Measurements from ENCODE around the gene PSMD6.
A peak's percentile ranks its signal among the peaks of the same experiment; 100 is the strongest.

The PSMD6 gene

DNA sequence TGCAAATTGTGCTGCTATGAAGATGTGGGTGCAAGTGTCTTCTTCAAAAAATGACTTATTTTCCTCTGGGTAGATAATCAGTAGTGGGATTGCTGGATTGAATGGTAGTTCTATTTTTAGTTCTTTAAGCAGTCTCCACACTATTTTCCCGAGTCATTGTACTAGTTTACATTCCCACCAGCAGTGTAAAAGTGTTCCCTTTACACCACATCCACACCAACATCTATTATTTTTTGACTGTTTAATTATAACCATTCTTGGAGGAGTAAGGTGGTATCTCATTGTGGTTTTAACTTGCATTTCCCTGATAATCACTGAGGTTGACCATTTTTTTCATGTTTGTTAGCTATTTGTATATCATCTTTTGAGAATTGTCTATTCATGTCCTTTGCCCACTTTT, 19.7 kb upstream of the PSMD6 start:
- DNase-seq, result no peak

DNA sequence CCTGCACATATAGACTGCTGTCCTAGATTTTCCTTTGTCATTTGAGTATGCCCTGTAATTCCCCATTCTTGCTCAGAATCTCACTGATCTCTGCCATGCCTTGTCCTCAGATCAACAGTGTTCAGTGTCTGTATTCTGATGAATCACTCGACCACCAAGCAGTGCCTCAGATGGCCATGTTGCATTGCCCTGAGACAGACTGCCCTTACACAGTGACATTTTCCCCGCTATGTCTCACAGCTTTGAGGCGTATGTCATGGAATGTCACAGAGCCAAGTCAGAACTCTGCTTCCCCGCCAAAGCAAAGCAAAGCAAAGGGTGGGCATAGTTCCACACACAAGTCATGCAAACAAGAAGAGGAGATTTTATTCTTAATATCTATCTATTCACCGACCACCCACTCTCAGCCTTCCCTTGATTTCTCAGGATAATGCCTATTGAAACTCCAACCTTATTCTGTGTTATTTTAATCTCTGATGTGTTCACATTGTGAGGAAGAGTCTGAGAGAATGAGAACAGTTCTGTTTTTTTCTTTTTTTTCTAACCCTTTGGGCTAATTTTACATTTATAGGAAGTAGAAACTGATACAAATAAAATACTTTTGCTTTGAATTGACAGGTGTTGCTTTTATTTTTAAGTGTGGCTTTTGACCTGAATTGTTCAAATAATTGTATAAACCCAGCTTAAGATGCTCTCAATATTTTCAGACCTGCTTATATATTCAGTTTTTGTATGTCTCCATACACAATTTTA, 16.9 kb upstream of the PSMD6 start:
- no peak for DNase-seq

DNA sequence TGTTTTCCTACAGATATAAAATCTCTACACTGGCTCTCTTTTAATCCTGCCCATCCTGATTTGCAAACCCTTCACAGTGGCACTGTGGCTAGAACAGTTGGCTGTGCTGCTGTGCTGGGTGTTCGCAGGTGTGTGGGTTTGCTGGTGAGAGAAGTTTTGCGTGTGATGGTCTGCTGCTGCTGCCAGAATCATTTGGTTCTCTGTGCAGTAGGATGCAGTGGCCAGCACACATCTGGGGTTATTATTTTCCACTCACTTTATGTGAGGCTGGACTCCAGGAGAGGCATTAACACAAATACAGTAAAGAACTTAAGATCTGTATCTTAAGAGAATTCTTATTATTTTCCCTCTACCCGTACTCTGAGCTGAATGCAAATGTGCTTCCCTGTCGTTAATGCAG, 16.0 kb upstream of the PSMD6 start:
- no peak for DNase-seq

DNA sequence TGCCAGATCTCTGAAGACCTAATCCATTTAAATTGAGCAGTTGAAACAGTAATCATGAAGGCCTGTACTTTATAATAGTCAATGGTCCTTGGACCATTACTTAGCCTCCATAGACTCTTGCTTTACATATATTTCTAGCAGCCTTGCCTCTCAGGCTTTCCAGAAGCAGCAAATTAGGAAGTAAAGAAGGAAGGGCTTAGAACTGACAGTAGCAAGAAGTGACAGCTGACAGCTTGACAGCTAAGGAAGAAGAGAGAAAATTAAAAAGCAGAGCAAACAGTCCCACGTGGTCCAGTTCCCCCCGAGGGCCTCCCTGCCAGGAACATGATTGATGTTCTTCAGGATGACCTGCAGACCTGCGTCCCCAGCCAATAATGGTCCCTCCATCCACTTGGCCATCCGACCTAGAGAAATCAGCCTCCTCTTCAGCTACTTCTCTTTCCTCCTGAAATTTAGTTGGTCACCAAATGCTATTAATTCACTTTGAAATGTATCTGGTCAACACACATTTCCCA, 15.0 kb upstream of the PSMD6 start:
- no peak for DNase-seq

DNA sequence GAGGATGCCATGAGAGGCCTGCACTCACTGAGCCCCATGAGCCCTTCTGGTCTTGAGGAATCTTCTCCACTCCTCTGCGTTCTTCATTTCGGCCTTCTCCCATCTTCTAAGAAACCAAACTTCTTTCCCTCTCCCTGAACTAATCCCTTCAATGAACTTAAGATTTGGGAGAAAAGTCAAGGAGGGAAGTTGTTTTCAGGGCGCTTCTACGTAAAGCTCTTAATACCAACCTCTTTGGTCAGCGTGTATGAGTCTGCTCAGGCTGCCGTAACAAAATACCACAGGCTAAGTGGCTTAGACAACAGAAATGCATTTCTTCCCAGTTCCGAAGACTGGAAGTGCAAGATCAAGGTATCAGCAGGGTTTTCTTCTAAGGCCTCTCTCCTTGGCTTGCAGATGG, 13.8 kb upstream of the PSMD6 start:
- no peak for DNase-seq

DNA sequence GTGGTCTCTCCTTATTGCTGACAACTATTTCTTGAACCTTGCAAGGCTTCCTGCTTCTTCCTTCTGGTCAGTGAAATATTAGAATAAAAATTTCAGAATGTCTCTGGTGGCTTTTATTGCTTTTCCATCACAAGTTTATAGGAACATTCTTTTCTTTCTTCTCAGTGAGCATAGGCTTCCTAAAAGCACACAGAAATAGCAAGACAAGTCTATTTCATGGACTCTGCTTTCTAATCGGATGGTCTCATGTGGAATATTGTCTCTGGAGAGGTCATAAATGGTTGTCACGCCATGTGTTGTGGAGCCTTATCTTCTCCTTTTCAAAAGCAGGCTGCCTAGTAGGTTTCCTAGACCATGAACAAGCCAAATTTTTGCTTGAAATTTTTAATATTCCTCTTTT, 9.8 kb upstream of the PSMD6 start:
- no peak for DNase-seq

DNA sequence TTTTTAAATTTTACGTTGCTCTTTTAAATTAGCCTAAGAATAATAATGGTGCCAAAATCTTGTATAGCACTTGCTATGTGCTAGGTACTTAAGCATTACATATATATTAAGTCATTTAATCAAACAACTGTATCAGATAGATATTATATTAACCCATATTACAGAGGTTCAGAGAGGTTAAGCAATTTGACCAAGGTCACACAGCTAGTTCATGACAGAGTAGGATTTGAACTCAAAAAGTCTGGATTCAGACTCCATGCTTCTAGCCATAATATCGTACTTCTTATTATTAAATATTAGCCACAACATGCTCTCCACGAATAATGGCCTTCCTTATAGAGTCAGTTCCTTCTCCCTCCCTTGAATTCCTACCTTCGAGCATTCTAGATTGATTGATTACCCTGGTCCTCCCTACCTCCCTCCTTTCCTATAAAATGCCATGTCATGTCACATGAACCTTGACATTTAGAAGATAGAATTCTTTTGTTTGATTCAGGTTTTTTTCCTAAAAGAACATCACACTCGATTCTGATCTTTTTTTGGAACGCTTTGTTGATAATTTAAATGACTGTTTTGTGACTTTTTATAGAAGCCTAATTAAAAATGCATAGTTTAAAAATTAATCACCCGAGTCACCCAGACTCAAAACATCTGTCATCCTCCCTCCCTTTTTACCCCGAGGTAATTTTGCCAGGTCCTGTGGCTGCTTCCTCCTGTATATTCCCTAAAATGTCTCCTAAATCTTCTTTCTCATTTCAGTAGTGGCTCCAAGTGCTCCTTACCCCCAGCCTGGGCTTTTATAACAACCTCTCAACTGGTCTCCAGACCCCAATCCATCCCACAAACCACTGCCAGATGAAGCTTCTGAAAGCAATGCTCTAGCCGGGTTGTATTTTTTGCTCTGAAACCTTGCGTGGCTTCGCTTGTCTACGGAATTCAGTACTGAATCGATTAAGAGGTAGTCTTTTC, 8.5 kb upstream of the PSMD6 start:
- no peak for DNase-seq

DNA sequence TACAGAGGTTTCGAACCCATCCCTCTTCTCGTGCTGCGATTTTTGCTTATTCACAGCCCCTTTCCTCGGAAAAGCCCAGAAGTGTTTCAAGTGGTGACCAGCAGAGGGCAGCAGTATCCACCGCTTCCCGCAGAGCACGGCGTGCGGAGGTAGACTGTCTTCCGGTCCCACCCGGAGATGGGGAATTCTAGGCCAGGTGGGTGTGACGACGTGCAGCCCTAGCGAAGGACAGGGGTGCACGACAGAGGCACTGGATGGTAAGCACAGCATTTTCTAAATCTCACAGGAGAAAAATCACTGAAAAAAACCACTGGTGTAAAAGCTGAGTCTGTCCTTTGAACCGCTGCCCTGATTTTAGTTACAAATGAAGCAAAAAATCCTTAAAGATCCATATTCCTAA, 7.4 kb upstream of the PSMD6 start:
- peak; percentile 68 to 80 for DNase-seq

DNA sequence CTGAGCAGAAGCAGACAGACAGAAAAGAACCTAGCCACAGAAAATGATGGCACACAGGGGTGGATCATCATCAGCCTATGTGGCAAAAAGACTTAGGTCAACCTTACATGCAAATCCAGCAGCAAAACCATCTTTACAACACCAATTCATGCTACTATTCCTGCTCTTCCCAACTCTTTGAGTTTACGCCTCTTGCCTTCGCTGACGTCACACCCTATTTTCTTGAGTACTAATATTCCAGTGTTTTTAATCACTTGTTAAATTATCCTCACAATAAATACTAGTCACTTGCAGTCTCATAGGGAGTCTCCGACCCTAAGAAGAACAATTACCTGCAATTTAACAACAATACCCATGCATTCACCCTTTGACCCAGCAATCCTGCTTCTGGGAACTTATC, 6.0 kb upstream of the PSMD6 start:
- no peak for DNase-seq

DNA sequence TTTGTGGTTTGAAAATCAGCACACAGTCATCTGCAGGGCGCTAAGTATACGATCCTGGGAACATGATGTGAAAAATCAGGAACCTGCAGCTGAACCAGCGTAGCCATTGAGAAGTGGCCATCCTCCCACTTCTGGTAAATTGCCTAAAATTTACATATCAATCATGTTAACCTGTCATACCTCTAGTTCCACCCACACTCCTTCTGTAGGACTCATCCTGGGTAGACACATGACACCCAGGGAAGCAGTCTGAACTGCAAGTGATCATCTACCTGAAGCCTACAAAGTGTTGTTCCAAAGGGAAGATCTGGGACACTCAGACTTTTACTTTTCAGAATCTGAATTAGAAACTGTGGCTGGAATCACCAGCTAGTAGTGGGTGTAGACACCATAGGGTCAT, 5.5 kb upstream of the PSMD6 start:
- DNase-seq, result no peak

DNA sequence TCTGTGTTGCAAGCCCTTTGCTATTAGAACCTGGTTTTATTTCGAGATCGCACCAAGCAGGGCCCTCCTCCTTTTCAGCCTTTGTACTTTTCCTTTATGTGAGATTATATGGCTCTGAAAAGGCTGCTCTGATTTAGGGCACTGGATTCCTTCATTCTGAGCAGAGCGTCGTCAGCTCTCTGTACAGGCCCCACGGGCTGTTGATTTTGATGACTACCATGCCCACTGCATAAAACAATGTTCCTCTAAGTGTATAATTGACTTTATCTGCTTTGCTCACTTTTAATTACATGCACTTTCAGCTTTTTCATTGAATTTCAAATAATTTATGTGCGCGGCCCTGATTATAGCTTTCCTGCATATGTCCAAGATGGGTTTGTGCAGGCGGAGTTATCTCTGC, 4.4 kb upstream of the PSMD6 start:
- no peak for DNase-seq

DNA sequence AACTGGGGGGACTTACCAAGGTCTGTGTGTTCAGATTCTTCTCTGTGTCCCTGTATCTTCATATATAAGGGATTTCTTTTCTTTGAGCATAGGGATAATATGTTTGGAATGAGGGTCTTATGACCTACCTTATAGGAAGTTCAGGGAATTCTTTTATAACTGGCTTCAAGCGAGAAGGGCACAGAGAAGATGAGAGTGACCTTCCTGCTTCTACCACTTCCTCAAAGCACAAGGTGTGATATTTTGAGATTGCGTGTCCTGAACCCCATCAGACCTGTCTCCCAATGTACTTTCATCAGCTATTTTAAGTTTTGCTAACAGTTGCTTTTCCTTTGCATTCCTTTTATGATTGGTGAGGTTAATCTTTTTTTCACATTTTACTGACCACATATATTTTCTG, 3.1 kb upstream of the PSMD6 start:
- no peak for DNase-seq

DNA sequence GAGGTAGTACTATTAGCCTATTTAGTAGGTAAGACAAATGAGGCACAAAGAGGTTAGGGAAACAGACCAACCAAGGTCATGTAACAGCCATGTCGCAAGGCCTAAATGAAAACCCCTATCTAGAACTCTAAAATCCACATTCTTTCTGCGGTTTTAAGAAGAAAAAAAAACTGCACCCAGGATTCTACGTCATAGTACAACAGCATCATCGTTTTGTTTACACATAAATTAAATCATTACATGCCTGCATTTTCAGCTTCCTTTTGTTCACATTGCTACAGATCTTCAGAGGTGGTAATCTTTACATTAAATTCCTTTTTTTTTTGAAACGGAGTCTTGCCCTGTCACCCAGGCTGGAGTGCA, 548 bp upstream of the PSMD6 start:
- DNase-seq, result no peak

DNA sequence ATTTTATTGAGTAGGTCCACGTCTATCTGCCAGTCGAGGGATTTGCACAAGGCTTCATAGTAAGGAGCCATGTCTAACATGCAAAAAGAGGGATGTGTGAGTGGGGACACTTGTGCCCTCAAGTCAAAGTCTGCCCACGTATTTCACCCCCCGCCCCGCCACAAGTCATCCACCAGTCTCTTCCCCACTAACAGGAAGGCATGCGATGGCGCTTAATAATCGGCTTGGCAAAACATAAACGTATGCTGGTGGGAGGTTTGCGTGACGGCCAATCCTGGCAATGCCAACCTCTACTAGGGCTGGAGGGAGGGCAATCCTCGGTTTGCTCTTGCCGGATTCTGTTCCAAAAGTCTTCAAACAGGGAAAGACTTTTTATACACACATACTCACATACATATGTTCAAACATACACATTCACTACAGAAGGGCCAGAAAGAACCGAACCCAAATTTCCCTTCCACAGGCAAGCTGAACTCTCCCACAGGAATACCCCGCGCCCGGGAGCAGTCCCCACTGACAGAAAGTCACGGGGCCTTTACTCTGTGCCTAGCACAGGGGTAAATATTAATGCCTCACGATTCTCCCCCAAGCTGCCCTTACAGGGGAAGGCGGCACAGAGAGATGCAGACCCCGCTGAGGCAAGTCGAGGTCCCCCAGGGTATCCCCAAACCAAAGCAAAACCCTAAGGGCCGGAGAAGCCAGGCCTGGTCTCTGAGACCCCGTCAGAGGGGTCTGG, 675 bp downstream of the PSMD6 start:
- DNase-seq, result peak in 1 of 2 experiments; percentile 30

DNA sequence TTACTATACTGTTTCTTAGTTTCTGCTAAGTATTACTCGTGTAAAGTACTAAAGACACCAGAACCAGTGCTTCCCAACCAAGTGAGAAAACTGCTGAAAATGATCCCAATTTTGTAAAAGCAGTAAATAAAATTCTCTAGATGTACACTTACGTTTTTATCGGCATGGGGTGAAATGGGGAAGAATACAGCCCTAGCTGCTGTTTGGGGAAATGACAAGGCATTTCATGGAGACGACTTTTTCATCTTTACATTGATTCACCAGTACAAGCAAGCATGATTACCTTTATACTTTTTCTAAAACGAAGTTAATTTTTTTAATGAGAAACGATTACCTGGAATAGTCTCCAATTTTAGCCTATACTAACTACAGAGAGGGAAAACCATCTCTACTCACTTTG, 1.4 kb downstream of the PSMD6 start:
- DNase-seq, result no peak

DNA sequence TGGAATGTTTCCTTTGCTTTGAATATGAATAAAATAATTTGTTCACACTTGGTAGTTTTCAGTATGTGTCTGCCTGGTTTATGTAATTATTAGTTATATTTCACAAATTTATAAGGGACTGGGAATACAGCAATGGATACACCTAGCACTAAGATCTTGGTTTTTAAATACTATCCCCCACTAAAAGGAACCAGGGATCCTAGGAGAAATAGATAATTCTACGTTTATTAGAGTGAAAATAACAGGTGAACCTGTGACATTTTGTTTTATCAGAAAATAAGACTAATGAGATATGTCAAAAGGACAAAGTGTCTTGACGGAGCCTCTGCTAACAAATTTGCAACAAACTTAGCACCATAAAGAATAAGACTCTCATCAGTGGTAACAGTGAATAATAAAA, 3.4 kb downstream of the PSMD6 start:
- DNase-seq, result no peak

DNA sequence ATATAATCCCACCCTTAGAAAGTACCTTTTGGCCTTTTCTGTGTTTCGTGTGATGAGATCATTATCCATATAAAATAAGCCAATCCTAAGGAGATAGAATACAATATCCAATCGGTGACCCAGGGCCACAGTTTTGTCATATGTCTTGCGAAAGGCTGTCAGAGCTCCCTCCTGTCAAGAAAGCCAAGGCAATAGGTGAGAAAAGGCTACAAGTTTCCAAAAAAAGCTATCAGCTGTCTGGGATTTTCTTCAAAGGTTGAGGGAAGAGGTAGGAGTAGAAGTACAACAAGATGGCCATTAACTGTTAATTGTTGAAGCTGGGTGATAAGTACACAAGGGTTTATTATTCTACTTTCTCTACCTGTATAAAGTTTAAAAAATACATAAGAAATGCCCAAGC, 4.0 kb downstream of the PSMD6 start:
- DNase-seq, result no peak

DNA sequence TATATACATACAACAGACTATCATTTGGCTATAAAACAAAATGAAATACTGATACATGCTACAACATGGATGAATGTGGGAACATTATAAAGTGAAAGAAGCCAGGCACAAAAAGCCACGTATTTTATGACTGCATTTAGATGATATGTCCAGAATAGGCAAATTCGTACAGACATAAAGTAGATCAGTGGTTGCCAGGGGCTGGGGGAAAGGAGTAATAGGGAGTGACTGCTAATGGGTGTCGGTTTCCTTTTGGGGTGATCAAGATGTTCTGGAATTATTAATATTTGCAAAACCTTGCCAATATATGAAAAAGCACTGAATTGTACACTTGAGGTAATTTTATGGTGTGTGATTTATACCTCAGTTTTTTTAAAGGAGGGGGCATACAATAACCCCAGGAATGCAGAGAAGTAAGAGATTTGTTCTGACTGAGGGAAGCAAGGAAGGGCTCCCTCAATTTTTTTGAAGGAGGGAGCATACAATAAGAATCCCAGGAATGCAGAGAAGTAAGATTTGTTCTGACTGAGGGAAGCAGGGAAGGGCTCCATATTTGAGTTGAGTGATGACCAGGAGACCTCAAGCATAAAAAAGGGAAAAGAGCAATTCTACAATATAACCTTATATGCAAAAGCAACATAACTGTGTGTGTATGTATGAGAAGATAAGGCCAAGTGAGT, 6.2 kb downstream of the PSMD6 start:
- no peak for DNase-seq

DNA sequence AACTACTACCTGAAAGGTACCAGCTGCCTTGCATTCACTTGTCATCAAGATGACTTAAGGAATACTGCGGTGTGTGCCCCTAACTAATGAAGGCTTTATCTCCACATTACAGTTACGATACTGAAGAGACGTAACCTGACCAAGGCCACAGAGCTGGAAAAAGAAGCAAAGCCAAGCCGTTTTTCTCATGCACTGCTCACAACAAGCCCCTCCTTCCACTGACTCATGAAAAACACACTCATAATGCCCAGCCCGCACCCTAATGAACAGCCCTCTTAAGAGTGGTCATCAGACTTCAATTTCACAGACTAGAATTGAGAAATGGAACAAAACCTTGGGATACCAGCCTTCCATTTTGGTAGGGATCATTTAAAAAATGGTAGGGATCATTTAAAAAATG, 11.6 kb downstream of the PSMD6 start:
- DNase-seq, result no peak

DNA sequence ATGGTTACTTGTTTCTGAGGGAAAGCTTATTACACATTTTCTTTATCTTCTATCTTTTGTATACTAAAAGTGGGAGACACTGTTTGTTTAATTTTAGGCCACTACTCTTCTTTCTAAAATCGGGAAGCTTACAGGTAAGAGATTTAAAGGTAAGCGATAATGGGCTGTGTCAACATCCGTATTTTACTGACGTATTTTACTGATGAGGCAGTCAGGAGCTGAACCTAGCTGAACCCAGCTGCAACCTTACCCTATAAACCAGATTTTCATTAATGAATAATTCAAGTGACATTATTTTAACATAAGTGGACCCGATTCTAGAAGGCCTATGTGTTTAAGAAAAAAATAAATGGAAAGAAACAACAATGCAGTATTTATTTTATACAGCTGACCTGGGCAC, 13.1 kb downstream of the PSMD6 start:
- no peak for DNase-seq

DNA sequence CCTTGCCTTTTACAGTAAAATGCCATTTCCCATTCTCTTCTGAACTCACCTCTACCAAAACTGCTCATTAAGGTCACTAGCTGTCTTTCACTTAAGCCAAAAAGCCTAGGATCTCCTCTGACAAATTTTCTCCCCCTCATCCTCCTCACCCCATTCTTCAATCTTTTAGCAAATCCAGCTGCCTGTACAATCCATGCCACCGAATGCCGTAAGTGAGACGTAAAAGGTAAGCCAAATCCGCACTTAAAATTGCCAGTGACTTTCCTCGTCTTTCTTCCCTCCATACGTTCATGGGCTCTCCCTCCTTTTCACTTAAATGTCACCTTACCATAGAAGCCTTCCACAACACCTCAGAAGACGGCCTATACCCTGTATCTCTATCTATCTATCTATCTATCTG, 13.8 kb downstream of the PSMD6 start:
- DNase-seq, result no peak

DNA sequence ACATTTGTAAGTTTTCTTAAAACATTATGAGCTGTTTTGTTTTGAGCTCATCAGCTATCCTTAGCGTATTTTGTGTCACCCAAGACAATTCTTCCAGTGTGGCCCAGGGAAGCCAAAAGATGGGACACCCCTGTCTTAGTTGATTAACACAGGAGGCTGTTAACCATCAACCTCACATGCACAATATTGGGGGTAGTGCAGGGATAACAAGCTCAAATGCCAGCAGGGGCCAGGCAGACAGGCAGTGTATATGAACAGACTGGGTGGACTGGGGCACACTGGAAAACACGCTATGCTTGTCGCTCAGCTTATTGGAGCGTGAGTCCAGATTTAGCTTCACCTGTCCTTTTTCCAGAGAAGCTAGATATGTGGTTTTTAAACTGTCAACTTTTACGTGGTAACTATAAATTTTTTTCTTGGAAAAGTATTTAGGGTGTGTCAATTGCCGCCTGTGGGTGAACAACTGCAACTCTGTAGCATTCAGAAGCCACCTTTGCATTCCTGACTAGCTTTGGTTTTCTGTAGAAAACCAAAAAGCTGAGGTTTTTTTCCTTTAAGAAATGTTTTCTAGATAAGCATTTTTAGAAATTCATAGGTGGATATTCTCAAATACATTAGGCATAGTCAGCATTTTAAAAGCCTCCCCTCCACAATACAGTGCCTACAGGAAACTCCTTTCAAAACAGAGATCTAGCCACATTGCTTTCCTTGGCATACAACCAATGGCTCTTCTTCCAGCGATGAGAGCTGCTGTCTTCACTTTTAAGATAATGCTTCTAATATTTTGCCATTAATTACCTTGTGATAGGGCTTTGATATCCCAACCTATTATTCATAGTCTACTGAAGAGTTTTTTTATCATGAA, 14.6 kb downstream of the PSMD6 start:
- no peak for DNase-seq
